ENCODE results near the gene CTIF. TPM values are rescaled to one million over a fixed set of nuclear protein-coding genes. Genes with fewer than 3 reads are reported as not detected.
"Not testable (repeated sequence)": the region's sequence is repeated elsewhere in the genome, so short reads cannot be mapped to it uniquely, and the experiment has no call there.

Gene CTIF
- total RNA-seq (2014; rRNA removed; shearing (Covaris generic)): 11.7 and 19.7 TPM in 2 replicates

DNA sequence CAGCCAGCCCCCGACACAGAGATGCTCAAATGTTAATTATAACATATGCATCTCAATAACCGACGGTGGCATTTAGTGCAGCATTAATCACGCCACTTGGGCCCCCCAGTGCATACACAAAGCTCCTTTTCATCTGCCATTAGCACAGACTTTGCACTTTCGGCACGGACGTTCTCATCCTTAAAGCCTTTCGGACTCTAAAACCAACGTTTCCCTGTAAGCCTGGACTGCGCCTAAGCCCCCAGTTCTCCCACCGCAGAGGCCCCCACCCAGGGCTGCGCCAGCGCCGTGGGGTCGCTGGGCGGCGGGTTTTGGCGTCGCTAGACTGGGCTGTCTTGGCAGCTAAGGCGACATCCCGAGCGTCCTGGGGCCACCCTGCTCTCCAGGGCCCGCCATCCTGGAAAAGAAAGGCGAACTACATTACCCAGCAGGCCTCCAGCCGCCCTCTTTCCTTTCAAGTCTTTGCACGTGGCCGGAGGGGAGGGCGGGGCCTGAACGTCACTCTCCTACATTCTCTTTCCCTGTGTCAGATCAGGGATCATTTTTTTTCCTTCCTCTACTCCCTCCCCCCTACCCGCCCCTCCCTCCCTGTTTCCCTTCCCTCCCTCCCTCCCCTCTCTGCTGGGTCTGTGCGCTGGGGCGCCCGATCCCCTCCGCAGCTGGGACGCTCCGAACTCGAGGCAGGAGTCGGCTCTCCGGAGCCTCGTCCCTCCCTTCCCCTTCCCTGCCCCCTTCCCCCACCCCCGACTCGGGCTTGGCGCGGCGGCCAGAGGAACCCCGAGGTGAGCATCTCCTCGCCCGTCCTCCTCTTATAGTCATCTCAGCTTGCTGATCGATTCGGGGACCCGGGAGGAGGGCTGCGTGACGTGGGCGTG, at the start of gene CTIF:
Gene CTIF, plus strand, starts transcription at position 501 of the 875 bp plus-strand sequence. CDS start 80,535 bp downstream, outside the sequence.
- DNase-seq (ENCODE audit: low read depth): peak; percentile 98

DNA sequence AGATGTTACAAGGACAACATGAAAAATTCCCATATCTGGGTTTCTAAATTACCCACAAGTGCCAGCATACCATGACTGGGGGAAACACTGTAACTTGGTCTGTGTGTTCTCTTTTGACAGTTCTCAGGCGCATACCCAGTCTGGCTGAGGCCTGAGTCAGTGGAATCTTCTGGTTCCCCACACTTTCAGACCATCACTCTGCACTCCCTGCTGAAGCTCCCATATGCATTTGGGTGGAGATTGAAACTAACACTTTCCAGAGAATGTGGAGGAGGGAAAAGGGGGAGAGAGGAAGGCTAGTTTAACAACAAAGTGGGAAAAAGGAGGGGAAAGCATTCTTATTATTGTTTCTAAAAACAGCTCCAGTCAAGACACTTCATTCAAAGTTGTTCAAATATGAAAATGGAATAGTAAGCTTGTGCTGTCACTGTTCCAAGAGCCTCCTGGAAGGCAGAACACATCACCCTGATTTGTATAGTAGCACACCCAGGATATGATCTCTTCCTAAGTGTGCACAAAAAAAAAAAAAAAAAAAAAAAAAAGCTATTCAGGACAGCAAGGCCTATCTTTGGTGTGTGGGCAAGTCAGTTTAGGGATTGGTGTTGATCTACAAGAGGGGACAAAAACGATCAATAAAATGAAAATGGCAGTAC, 48.1 kb upstream of the CTIF start:
- DNase-seq (ENCODE audit: low read depth): no peak

DNA sequence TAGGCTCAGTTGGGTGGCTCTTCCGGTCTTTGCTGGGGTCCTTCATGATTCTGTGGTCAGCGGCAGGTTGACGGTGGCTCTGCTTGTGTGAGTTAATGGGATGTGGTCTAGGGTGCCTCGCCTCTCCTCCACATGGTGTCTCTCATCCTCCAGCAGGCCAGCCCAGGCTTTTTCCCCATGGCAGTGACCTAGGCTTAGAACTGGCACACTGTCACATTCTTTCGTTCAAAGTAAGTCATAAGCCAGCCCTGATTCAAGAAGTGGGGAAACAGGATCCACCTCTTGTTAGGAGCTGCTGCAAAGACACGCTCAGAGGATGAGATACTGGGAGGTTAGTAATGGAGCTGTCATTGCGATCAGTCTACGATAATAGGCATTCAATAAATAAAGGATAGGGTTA, 46.0 kb upstream of the CTIF start:
- no peak for DNase-seq (ENCODE audit: low read depth)

GRCh38 chr18:48493434-48494230, 45.2 kb upstream of the CTIF start:
- peak; percentile 33 for DNase-seq (ENCODE audit: low read depth)

GRCh38 chr18:48497863-48498262, 41.0 kb upstream of the CTIF start:
- no peak for DNase-seq (ENCODE audit: low read depth)

- DNase-seq (ENCODE audit: low read depth): no peak
Measured at GRCh38 chr18:48500517-48500916, 38.3 kb upstream of the CTIF start.

GRCh38 chr18:48502906-48503305, 35.9 kb upstream of the CTIF start:
- no peak for DNase-seq (ENCODE audit: low read depth)

DNA sequence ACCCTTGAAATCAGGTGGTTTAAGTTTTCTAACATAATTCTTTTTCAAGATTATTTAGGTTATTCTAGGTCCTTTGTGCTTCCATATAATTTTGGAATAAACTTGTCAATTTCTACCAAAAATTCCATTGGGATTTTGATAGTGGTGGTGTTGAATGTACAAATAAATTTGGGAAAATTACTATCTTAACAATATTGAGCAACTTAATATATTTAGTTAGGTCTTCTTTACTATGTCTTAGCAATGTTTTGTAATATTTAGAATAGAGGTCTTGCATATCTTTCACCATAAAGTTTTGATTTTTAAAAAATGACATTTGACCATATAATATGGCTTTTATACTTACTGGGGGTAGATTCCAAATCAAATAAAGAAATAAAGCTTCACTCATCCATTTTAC, 34.0 kb upstream of the CTIF start:
- no peak for DNase-seq (ENCODE audit: low read depth)

DNA sequence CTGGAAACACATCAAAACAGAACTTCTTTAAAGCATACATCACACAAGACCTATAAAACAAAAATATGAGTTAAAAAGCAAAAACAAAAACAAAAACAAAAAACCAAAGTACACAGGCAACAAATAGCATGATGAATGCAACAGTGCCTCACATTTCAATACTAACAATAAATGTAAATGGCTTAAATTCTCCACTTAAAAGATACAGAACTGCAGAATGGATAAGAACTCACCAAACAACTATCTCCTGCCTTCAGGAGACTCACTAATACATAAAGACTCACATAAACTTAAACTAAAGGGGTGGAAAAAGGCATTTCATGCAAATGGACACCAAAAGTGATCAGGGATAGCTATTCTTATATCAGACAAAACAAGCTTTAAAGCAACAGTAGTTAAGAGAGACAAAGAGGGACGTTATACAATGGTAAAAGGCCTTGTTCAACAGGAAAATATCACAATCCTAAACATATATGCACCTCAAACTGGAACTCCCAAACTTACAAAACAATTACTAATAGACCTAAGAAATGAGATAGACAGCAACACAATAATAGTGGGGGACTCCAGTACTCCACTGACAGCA, 31.8 kb upstream of the CTIF start:
- DNase-seq (ENCODE audit: low read depth): not testable (repeated sequence)

DNA sequence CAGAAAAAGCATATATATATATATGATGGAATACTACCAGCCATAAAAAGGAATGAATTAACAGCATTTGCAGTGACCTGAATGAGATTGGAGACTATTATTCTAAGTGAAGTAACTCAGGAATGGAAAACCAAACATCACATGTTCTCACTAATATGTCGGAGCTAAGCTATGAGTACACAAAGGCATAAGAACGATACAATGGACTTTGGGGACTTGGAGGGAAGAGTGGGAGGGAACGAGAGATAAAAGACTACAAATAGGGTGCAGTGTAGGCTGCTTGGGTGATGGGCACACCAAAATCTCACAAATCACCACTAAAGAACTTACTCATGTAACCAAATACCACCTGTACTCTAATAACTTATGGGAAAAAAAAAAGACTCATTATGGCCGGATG, 26.3 kb upstream of the CTIF start:
- DNase-seq (ENCODE audit: low read depth): not testable (repeated sequence)

- DNase-seq (ENCODE audit: low read depth): no peak
Measured at GRCh38 chr18:48514786-48515185, 24.0 kb upstream of the CTIF start.

DNA sequence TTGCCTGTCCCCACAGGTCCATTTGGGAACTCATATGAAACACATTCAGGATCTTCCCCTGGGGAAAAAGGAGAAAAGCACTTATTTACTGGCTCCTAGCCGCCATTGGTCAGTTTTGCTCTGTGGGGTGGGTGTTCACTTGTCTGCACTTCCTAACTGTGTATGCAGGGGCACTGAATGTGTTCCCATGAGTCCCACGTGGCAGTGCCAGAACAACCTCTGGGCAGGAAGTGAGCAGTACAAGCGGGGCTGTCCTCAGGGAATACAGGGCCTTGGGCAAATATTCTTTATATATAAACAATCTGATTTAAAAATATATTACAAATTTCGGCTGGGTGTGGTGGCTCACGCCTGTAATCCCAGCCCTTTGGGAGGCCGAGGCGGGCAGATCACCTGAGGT, 21.8 kb upstream of the CTIF start:
- DNase-seq (ENCODE audit: low read depth): no peak

DNA sequence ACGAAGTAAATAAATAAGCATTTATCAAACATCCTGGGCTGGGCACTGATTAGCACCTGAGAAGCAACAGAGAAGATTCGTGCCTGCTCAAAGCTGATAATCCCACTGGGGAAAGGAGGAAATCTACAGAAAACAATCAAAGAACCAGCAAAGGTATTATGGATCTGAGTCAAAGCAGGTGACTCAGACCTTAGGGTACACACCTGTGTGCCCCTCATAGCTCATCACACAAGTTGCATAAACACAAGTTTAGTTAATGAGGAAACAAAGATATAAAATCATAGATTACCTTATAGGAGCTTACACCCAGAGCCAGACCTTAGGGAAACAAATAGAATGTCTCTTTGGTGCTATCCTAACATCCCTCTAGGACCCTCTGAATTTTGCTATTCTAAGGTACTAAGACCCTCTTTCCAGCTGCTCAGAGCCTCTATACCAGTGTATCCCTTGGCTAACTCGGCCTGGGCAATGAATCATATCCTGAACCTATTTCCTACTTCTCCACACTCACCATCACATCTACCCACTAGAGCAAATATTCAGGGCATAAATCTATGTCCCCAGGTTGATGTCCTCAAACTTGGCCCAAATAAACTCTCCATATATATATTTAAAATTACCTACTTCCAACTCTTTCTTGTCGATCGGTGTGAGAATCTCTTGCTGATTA, 19.3 kb upstream of the CTIF start:
- no peak for DNase-seq (ENCODE audit: low read depth)

- DNase-seq (ENCODE audit: low read depth): no peak
Measured at GRCh38 chr18:48521723-48522122, 17.1 kb upstream of the CTIF start.

DNA sequence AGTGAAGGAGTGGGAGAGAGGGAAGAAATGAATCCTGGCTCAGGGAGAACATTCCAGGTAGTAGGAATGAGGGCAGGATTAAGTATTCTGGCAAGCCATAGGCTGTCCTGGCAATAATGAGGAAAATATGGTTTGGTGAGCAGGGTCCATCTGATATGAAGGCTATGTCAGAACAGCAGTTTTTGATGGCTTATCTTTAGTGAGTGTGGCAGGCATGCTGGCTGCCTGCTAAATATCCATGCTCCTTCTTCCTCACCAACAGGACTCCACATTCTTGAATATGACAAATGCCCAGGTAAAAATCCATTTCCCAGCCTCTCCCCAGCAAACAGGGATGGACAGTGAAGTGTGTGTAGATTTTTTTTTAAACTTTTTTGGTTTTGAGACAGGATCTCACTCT, 13.2 kb upstream of the CTIF start:
- DNase-seq (ENCODE audit: low read depth): no peak

- DNase-seq (ENCODE audit: low read depth): no peak
Measured at GRCh38 chr18:48527461-48527860, 11.4 kb upstream of the CTIF start.

DNA sequence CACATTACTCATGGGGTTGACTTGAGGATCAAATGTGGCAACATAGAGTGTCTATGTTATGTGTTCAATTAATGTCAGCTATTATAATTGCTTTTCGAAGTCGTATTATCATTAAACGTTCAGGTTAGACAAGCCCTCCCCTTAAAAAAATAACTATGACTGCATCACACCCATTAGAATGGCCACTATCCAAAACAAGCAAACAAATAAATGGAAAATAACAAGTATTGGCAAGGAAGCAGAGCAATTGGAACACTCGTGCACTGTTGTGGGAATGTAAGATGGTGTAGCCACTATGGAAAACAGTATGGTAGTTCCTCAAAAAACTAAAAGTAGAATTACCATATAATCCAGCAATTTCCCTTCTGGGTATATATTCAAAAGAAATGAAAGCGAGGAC, 10.0 kb upstream of the CTIF start:
- no peak for DNase-seq (ENCODE audit: low read depth)

- peak; percentile 94 for DNase-seq (ENCODE audit: low read depth)
Measured at GRCh38 chr18:48529796-48530195, 9.0 kb upstream of the CTIF start.

DNA sequence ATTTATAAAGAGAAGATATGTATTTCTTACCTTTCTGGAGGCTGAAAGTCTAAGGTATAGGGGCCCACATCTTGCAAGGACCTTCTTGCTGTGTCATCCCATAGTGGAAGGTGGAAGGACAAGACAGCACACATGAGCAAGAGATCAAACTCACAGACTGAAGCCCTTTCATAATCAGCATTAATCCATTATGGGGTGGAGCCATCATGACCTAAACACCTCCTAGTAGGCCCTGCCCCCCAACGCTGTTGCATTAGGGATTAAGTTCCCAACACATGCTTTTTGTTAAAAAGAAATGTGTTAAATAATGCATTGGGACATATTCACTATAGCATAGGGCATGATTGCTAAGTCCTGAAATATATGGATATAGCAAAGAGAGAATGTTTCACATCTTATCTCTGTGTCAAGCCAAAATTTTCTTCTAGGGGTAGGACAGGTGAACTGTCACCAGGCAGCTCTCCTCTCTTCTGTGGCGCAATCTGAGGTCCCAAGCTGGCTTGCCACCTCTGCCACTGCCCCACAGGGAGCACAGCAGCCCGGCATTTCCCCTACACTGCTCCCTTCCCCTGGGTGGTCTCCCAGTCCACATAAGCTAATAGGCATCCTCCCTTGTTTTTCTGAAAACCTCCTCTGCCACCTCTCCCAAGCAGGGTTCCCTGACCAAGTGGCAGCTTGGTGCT, 8.3 kb upstream of the CTIF start:
- DNase-seq (ENCODE audit: low read depth): no peak

DNA sequence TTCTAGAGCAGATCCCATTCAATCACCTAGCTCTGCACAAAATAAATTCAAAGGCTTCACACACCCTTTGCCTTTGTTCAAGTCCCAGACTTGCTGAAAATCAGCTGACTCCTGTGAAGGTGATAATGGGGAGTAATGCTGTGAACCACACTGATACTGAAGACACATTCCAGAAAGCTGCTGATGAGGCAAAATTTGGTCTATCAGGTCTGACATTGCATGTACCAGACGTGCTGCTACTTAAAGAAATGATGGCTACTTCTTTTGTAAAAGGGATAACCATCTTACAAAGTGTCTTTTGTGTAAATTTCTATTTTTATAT, 7.8 kb upstream of the CTIF start:
- no peak for DNase-seq (ENCODE audit: low read depth)

DNA sequence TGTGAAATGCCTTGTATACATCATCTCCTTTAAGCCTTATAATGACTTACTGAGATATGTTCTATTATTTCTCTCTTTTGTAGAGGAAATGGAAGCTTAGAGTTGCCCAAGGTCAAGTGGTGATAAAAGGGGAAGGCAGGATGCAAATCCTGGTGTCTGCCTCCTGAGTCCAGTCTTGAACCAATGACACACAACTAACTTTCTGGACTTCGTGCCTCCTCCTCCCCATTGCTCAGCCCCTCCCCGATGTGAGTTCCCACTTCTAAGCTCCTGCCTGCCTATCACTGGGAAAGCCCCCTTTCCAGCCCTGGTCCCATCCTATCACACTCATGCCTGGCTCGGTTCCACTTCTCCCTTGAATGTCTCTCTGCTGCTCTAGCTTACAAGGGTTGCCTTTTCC, 6.9 kb upstream of the CTIF start:
- DNase-seq (ENCODE audit: low read depth): no peak

Measured in M059J (cell line).